Aorta (tissue), 5 donors: ENCODE results near the gene NADK. TPM values are rescaled to one million over a fixed set of nuclear protein-coding genes. Genes with fewer than 3 reads are reported as not detected.

Experiments
- ATAC-seq: fragments of 200-7000 bp; cut with Tn5 transposase; one replicate; pipeline ENCODE4 v1.9.1; 2022; ENCODE audit warnings: moderate library complexity; ENCODE audit not compliant: low FRiP score
- DNase-seq, 2 donors: peaks; one replicate each; pipeline ENCODE4 v3.0.0-alpha.2; 2020
- H3K27ac ChIP-seq, 2 donors: one replicate each; pipeline ENCODE4 v1.5.1; 2013; ENCODE audit warnings: low read length in 2 of 2, mild to moderate bottlenecking in 2 of 2, moderate library complexity in 2 of 2, control low read depth in 1 of 2, inconsistent platforms in 1 of 2, low read depth in 1 of 2
- H3K27me3 ChIP-seq, 2 donors: one replicate each; pipeline ENCODE4 v1.6.1; 2013; ENCODE audit warnings: control low read depth in 1 of 2, low read length in 1 of 2, mild to moderate bottlenecking in 1 of 2, moderate library complexity in 1 of 2; ENCODE audit not compliant: insufficient read depth in 2 of 2, control insufficient read depth in 1 of 2
- H3K36me3 ChIP-seq, 2 donors: one replicate each; pipeline ENCODE4 v1.6.1; 2013; ENCODE audit warnings: control low read depth in 1 of 2, low read length in 1 of 2, mild to moderate bottlenecking in 1 of 2; ENCODE audit not compliant: insufficient read depth in 2 of 2, control insufficient read depth in 1 of 2
- H3K4me1 ChIP-seq, 2 donors: one replicate each; pipeline ENCODE4 v1.6.1; 2013; ENCODE audit warnings: low read length in 2 of 2, control low read depth in 1 of 2, mild to moderate bottlenecking in 1 of 2, moderate library complexity in 1 of 2; ENCODE audit not compliant: insufficient read depth in 2 of 2, control insufficient read depth in 1 of 2
- H3K4me3 ChIP-seq, 2 donors: one replicate each; pipeline ENCODE4 v1.5.1; 2013; ENCODE audit warnings: low read length in 2 of 2, control low read depth in 1 of 2, mild to moderate bottlenecking in 1 of 2
- H3K9me3 ChIP-seq: one replicate; pipeline ENCODE4 v1.6.1; 2013; ENCODE audit warnings: mild to moderate bottlenecking, low read length; ENCODE audit not compliant: control insufficient read depth
- WGBS, 2 donors: extraction: QIAGEN DNeasy Blood & Tissue Kit; methylation state at CpG; one replicate each; pipeline ENCODE4 v1.1.7; 2013; 5-methylcytosine and 5-hydroxymethylcytosine counted together
- intact Hi-C, 2 donors: fragments of 100-400 bp; cut with DNase I; formaldehyde crosslinking; loops; one replicate each; pipeline versions ENCODE4 v1.14.2 to v1.15.0; 2022
- polyA plus RNA-seq, 2 donors: library from polyadenylated mRNA; stranded (reverse); fragments of 200-250 nt; gene quantifications; one replicate each; pipeline ENCODE4 v1.2.3, GENCODE V29; 2013
- total RNA-seq, 2 donors: library from RNA; stranded (reverse); fragmentation: NEBNext Ultra II Directional; extraction: Animal tissue kit (Norgen Biotek cat#: 25700); gene quantifications; one replicate each; pipeline ENCODE4 v1.2.1, GENCODE V29; 2021
- donor health status: healthy with polysubstance abuse.
- donor health status: Bipolar disorder and iron deficiency.
- donor health status: DM: no; HTN: no; CAD: no.
- donor health status: DM: no; HTN: no; CAD: no.
- donor health status: DM: yes; HTN: yes; CAD: no.

NADK gene
- total and polyA plus RNA-seq, 4 donors: 66.0 to 87.7 (median 77.6) TPM

DNA sequence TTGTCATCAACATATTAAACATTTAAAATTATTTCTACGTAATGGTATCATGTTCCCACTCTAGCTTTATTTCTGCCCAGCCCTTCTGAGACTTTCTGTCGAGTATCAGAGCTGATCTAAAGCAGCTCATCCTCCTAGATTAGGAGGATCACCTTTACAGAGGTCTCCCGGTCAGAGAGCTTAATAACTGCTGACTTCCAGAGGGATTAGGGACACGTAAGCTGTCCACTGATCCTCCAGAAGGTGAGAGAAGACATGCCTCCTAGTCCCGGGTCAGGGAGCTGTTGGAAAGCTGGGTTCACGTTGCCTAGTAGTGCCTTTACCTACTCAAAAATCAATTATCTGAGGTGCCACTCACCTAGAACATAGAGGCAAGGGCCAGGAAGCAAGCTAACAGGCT, 31.2 kb upstream of the NADK start:
- intact Hi-C loops: no loop called here
- peak in 1 of 2 donors; percentile 7 for DNase-seq
- H3K36me3 ChIP-seq: no peaks in the 10 kb centered on the region

GRCh38 chr1:1808206-1808605, 29.9 kb upstream of the NADK start:
- Histone ChIP-seq H3K9me3 (no peaks in the 10 kb centered on the region), H3K4me1 (peaks cover 0 to 3% of the 10 kb centered on the region in 2 donors), H3K27me3 (no peaks in the 10 kb centered on the region), H3K36me3 (peaks cover 0 to 2% of the 10 kb centered on the region in 2 donors), H3K4me3 (no peak overlapping the region), H3K27ac (no peak overlapping the region)
- ATAC-seq: no peak
- intact Hi-C loops: no loop called here
- 92 to 93% methylated on average over 10 of the region's 10 CpGs for WGBS, 2 donors
- peak in 1 of 2 donors; percentile 43 for DNase-seq

More for the DNA sequence above, 31.2 kb upstream of the NADK start:
- Histone ChIP-seq H3K9me3 (no peaks in the 10 kb centered on the region), H3K27me3 (no peaks in the 10 kb centered on the region), H3K27ac (peak overlapping the region in 1 of 2 donors; percentile 14), H3K4me3 (no peak overlapping the region), H3K4me1 (peaks cover 0 to 3% of the 10 kb centered on the region in 2 donors)
- WGBS, 2 donors: 89 to 91% methylated on average over 6 of the region's 6 CpGs
- no peak for ATAC-seq

GRCh38 chr1:1806890-1807289, 28.6 kb upstream of the NADK start:
- H3K4me1 ChIP-seq: peaks cover 0 to 3% of the 10 kb centered on the region in 2 donors
- no peaks in the 10 kb centered on the region for H3K9me3 ChIP-seq
- H3K27ac ChIP-seq: peak overlapping the region; percentile 51 to 80
- DNase-seq (peak in 1 of 2 donors; percentile 63), ATAC-seq (no peak)
- WGBS, 2 donors: 45 to 51% methylated on average over 2 of the region's 2 CpGs
- H3K27me3 ChIP-seq: no peaks in the 10 kb centered on the region
- peaks cover 3% of the 10 kb centered on the region in 2 donors for H3K36me3 ChIP-seq
- no peak overlapping the region for H3K4me3 ChIP-seq
- intact Hi-C loops: no loop called here

- H3K36me3 ChIP-seq: peaks cover 3 to 4% of the 10 kb centered on the region in 2 donors
- no peak overlapping the region for H3K4me3 ChIP-seq
- H3K27ac ChIP-seq: no peak overlapping the region
- no peaks in the 10 kb centered on the region for H3K27me3 ChIP-seq
- H3K4me1 ChIP-seq: peaks cover 0 to 3% of the 10 kb centered on the region in 2 donors
- WGBS, 2 donors: 85 to 87% methylated on average over 8 of the region's 8 CpGs
- ATAC-seq (no peak), DNase-seq (peak in 1 of 2 donors; percentile 57)
- intact Hi-C loops: no loop called here
- no peaks in the 10 kb centered on the region for H3K9me3 ChIP-seq
Measured at GRCh38 chr1:1804301-1804700, 26.0 kb upstream of the NADK start.

- Histone ChIP-seq H3K4me1 (peaks cover 0 to 3% of the 10 kb centered on the region in 2 donors), H3K36me3 (peaks cover 3 to 4% of the 10 kb centered on the region in 2 donors), H3K9me3 (no peaks in the 10 kb centered on the region), H3K27me3 (no peaks in the 10 kb centered on the region), H3K27ac (no peak overlapping the region), H3K4me3 (no peak overlapping the region)
- 96 to 100% methylated on average over 1 of the region's 1 CpG for WGBS, 2 donors
- DNase-seq: no peak
- intact Hi-C loops: no loop called here
- ATAC-seq: no peak
Measured at GRCh38 chr1:1802871-1803270, 24.6 kb upstream of the NADK start.

DNA sequence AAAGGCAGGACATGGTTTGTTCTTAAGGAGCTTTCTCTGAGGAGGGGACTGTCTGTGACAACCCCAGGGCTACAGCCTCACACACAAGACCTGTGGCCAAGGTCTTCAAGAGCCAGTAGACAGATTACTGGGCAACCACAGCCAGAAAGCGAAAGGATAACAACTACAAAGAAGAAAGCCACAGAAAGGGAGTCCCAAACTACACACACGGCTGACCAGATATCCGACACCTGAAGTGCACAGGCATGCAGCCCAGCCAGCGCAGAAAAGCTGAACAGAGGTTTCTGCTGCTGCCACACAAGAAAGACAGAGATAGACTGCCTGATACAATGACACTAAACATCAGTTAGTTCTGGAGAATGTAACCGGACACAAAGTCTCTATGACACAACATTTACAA, 21.4 kb upstream of the NADK start:
- no peaks in the 10 kb centered on the region for H3K9me3 ChIP-seq
- intact Hi-C loops: no loop called here
- H3K27ac ChIP-seq: no peak overlapping the region
- H3K4me1 ChIP-seq: no peaks in the 10 kb centered on the region
- no peaks in the 10 kb centered on the region for H3K27me3 ChIP-seq
- peaks cover 3 to 4% of the 10 kb centered on the region in 2 donors for H3K36me3 ChIP-seq
- no peak overlapping the region for H3K4me3 ChIP-seq
- ATAC-seq: no peak
- DNase-seq: peak in 1 of 2 donors; percentile 16
- 82 to 85% methylated on average over 5 of the region's 5 CpGs for WGBS, 2 donors

- Histone ChIP-seq H3K36me3 (peaks cover 1 to 3% of the 10 kb centered on the region in 2 donors), H3K4me3 (no peak overlapping the region), H3K9me3 (no peaks in the 10 kb centered on the region), H3K4me1 (no peaks in the 10 kb centered on the region), H3K27ac (no peak overlapping the region), H3K27me3 (no peaks in the 10 kb centered on the region)
- peak in 1 of 2 donors; percentile 65 for DNase-seq
- intact Hi-C loops: no loop called here
- ATAC-seq: no peak
- 92 to 93% methylated on average over 11 of the region's 11 CpGs for WGBS, 2 donors
Measured at GRCh38 chr1:1797731-1798341, 19.6 kb upstream of the NADK start.

DNA sequence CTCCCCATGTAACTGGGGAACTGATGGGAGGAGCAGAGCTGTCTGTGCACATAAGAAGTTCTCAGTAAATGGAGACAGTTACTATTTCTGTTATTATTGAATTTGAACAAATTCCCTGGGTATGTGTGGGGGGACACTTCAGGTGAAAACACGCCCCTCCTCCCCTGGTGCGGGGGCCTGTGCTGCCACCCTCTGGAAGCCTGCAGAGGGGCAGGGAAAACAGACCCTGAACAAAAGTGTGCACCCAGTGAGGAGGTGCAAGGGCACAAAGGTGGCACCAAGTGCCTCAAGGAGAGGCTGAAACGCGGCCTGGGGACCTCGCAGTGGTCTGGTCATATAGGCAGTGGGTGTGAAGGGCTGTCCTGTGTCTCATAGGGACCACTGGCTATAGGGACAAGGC, 18.2 kb upstream of the NADK start:
- 87 to 89% methylated on average over 5 of the region's 5 CpGs for WGBS, 2 donors
- intact Hi-C loops: no loop called here
- DNase-seq: peak in 1 of 2 donors; percentile 64
- Histone ChIP-seq H3K4me1 (no peaks in the 10 kb centered on the region), H3K27me3 (no peaks in the 10 kb centered on the region), H3K27ac (no peak overlapping the region), H3K4me3 (no peak overlapping the region), H3K9me3 (no peaks in the 10 kb centered on the region), H3K36me3 (peaks cover 0 to 1% of the 10 kb centered on the region in 2 donors)
- ATAC-seq: no peak

DNA sequence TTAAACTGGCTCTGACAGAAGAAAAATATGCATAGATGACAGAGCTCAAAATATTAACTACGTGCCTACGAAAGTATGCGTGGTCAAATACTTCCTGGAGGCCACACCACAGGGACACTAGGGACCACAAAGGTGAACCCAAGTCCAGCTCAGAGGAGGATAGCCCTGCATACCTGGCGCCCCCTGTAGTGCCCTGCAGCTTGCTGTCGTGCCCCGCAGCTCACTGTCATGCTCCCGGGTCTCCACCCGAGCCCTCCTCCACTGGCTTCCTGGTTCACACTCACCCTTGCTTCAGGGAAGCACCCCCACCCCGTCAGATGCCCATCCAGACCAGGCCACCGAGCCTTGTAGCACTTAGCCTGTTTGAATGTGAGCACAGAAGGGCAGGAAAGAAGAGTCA, 16.7 kb upstream of the NADK start:
- H3K9me3 ChIP-seq: no peaks in the 10 kb centered on the region
- no peak overlapping the region for H3K4me3 ChIP-seq
- intact Hi-C loops: no loop called here
- no peak overlapping the region for H3K27ac ChIP-seq
- no peaks in the 10 kb centered on the region for H3K4me1 ChIP-seq
- peak in 1 of 2 donors; percentile 60 for DNase-seq
- no peaks in the 10 kb centered on the region for H3K27me3 ChIP-seq
- WGBS, 2 donors: 90 to 91% methylated on average over 10 of the region's 10 CpGs
- ATAC-seq: no peak
- peaks cover 0 to 6% of the 10 kb centered on the region in 2 donors for H3K36me3 ChIP-seq
